HL-60/S4 treated with retinoic acid at 250 ng/mL for 4 days and 3 days (cell line): ENCODE data around the gene PADI2.

Source experiments
- in situ Hi-C: fragments of 300-500 bp; cut with MboI; formaldehyde crosslinking; loops from 2 replicates; pipeline ENCODE4 v1.7.0; 2022; ENCODE audit warnings: low sequenced_read_pairs

PADI2 gene

DNA sequence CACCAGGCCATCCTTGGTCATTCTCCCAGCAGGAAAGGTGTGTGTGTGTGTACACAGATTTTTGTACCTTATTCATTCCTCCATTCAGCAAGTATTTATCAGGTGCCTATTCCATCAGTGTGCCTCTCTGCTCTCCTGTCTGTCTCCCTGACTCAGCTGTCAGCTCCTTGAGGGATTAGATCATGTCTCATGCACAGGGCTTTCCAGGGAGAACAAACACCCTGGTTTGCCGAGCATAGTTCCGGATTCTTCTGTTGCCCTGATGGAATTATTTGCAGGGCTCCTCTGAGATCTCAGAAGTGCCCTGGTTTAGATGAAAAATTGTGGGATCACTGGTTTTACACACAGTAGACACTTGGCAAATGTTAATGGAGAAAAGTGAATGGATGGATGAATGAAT, 57.4 kb downstream of the PADI2 start:
- in situ Hi-C loops = loop anchor here (10.0 kb wide), 1 partner anchor 173 kb away; no protein-coding TSS in a partner anchor

DNA sequence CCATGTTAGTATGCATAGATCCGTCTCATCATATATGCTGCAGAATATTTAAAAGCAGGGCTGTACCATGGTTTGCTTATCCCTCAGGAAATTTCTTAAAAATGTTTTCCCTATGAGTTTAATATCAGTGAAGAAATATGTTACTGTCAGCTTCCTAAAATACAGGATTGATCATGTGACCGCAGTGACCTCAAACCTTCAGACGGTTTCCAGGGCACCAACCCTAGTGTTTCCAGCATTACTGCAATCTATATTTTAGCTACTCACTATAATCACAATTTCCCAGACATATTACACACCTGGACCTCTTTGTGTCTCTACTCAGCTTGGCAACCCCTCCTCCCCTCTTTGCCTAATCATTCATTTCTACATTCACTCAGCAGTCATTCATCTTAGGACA, 57.8 kb downstream of the PADI2 start:
- in situ Hi-C loops = loop anchor here (10.0 kb wide), 1 partner anchor 173 kb away; no protein-coding TSS in a partner anchor

- in situ Hi-C loops = loop anchor here (10.0 kb wide), 1 partner anchor 174 kb away; no protein-coding TSS in a partner anchor
Measured at GRCh38 chr1:17060306-17060749, 58.9 kb downstream of the PADI2 start.

DNA sequence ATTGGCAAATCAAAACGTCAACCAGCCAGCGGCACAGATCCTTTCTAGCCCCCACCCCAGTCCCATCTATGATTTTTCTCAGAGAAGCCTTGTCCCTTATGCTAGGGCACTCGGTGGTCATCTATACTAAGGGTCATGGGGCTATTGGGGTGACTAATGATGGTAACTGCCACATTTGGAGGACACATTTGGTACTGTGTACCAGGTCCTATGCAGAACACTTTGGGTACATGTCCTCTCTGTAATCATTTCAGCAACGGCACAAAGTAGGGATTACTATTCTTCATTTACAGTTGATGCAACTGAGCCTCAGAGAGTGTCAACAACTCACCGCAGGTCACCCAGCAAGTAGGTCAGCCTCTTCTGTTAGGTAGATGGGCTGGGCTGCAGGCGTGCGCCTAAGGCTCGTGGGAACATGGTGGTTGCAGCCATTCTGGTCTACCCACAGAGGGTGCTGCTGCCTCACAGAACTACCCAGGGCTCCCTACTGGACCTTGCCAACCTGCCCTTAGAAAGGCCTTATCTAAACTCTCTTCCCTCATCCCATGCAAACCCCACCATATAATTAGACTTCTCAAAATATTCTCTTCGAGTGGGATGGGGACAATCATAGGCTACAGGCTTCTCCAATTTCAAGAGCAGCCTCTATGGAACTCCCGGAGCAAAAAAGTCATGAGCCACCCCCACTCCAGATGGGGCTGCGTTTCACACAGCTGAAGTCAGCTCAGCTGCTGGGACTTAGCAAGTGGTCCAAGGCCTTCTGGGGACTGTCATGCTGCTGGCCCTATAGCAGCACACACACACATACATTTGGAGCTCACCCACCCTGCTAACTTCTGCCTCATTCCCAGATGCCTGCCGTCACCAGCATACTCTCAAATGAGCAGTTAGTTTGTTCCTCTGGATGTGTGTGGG, 59.6 kb downstream of the PADI2 start:
- in situ Hi-C loops = loop anchor here (10.0 kb wide), 1 partner anchor 175 kb away; no protein-coding TSS in a partner anchor

- in situ Hi-C loops = no loop called here
Measured at GRCh38 chr1:17056551-17056950, 62.7 kb downstream of the PADI2 start.

DNA sequence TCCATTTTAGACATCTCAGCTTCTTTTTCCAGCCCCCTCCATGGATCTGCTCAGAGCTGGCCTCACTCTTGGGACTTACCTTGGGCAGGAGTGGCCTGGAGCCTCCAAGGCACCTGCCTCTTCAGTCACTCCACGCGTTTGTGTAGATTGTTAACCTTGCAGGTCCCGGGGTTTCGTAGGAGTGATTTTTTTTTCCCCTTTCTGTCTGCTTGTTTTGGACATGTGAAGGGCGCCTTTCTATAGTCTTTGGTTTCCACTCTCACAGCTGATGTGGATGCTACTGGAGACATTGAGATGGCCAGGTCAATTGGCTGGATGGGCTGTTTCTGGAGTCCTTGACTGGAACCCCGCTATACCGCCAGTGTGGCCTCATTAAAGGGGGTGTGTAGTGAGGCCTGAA, 63.5 kb downstream of the PADI2 start:
- in situ Hi-C loops = no loop called here

GRCh38 chr1:17053685-17054410, 65.4 kb downstream of the PADI2 start, which contains the start of gene SDHB:
TSS of gene SDHB (minus strand) at chr1:17054032. CDS start at chr1:17054019, 13 bp downstream.
- in situ Hi-C loops = no loop called here

- in situ Hi-C loops = no loop called here
Measured at GRCh38 chr1:17053086-17053684, 66.1 kb downstream of the PADI2 start.

GRCh38 chr1:17052641-17053040, 66.6 kb downstream of the PADI2 start:
- in situ Hi-C loops = no loop called here

DNA sequence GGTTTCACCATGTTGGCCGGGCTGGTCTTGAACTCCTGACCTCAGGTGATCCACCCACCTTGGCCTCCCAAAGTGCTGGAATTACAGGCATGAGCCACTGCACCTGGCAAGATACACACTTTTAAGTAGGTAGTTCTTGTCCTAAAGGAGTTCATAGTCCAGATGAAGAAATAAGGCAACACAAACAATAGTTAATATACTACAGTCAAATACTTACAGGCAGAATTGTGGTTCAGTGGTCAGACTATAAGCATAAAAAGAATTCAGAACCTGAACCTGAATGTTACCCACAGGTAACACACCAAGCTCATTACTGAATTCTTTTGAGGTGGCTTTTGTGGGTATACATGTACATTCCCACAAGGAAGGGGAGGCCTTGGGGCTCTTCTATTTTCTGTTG, 67.2 kb downstream of the PADI2 start:
- in situ Hi-C loops = no loop called here

- in situ Hi-C loops = loop anchor here (10.0 to 25.0 kb wide), 2 partner anchors 63 to 436 kb away; partner anchors contain the start of genes MFAP2 and NBPF1
Measured at GRCh38 chr1:17047924-17048323, 71.3 kb downstream of the PADI2 start.

DNA sequence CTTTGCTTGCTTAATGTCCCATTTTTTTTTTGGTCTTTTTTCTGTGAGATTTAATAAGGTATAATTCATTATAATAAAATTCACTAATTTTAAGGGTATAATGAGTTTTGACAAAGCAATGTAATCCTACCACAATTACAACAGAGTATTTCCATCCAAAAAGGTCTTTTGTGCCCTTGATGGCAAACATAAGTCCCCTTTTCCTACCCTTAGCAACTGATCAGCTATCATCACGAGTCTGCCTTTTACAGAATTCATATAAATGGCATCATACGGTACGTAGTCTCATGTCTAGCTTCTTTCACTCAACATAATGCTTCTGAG, 73.0 kb downstream of the PADI2 start:
- in situ Hi-C loops = loop anchor here (10.0 to 25.0 kb wide), 2 partner anchors 61 to 434 kb away; partner anchors contain the start of genes MFAP2 and NBPF1

- in situ Hi-C loops = loop anchor here (10.0 to 25.0 kb wide), 2 partner anchors 61 to 433 kb away; partner anchors contain the start of genes MFAP2 and NBPF1
Measured at GRCh38 chr1:17045634-17046333, 73.5 kb downstream of the PADI2 start.

GRCh38 chr1:17045150-17045549, 74.1 kb downstream of the PADI2 start:
- in situ Hi-C loops = loop anchor here (10.0 to 25.0 kb wide), 2 partner anchors 60 to 433 kb away; partner anchors contain the start of genes MFAP2 and NBPF1

DNA sequence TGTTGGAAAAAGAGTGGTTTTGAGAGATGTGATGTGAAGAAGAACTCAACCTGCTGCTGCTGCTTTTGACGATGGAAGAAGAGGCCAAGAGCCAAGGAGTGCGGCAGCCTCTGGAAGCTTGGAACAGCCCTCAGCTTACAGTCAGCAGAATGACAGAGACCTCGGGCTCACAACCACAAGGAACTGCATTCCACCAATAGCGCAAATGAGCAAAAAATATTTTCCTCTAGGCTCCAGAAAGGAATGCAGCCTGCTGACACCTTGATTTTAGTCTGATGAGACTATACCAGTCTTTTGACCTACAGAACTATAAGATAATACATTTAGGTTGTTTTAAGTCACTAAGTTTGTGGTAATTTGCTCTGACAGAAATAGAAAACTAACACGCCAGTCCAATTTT, 75.6 kb downstream of the PADI2 start:
- in situ Hi-C loops = loop anchor here (10.0 to 25.0 kb wide), 2 partner anchors 59 to 431 kb away; partner anchors contain the start of genes MFAP2 and NBPF1

- in situ Hi-C loops = loop anchor here (10.0 to 25.0 kb wide), 2 partner anchors 55 to 428 kb away; partner anchors contain the start of genes MFAP2 and NBPF1
Measured at GRCh38 chr1:17040135-17040534, 79.1 kb downstream of the PADI2 start.

DNA sequence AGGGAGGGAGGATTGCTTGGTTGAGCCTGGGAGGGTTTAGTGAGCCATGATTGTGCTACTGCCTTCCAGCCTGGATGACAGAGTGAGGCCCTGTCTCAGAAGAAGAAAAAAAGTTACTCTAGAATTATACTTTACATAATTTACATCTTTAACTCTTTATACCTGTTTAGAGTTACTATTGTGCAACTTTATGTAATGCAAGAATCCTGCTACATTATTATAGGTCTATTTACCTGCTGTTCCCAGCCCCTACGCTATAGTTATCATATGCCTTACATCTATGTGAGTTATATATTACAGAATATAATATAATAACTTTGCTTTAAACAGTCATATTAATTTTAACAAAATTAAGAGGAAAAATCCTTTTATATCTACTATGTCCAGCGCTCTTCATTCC, 79.7 kb downstream of the PADI2 start:
- in situ Hi-C loops = loop anchor here (25.0 kb wide), 1 partner anchor 427 kb away; the partner anchor contains the start of gene NBPF1

DNA sequence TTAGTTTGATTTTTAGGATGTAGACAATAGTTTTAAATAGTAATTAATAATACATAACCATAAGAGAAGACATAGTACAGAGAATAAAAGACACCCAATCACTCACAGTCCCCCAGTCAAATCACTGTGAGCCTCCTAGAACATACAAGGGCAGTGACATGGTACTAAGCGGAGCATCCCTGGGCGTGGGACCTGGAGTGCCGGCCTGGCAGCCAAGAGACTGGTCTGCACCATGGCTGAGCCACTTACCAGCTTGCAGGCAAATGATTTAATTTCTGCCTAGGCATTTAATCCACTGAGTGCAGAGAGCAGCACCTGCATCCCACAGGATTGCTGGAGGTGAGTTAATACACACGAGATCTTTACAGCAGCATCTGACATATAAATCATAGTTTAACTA, 85.8 kb downstream of the PADI2 start:
- in situ Hi-C loops = loop anchor here (25.0 kb wide), 1 partner anchor 421 kb away; the partner anchor contains the start of gene NBPF1

DNA sequence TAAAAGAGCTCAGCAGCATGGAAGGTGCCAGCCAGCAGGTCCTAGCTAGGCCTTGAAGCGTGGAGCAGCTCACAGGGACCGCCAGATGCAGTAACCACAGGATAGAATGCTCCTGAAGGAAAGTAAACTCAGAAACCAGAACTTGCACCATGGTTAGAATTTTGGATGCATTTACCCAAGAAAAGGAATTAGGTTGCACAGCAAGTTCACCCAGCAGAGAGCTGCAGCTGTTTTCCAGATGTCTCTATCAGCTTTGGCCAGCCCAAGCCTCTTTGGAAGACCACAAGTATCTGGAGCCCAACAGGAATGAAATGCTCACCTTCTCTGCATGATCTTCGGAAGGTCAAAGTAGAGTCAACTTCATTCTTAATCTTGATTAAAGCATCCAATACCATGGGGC, 86.5 kb downstream of the PADI2 start:
- in situ Hi-C loops = loop anchor here (25.0 kb wide), 1 partner anchor 420 kb away; the partner anchor contains the start of gene NBPF1

DNA sequence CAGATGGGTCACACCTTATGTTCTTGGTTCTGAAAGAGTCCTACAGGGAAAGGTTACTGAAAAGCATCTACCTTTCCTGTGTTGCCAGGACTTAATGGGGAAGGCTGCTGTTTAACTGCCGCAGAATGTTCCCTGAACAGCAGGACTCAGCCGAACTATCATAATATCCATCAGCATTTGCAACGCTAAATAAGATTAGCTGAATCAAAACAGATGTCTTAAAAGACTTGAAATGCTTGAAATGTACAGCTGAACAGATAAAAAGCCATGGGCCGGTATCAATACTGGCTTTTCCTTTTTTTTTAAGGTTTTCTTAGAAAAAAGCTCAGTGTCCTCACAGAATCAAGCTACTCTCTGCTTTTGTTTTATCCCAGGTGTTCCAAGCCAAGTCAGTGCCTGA, 87.8 kb downstream of the PADI2 start:
- in situ Hi-C loops = loop anchor here (25.0 kb wide), 1 partner anchor 419 kb away; the partner anchor contains the start of gene NBPF1
